ENCODE data around the gene TBL2.
A peak's percentile ranks its signal among the peaks of the same experiment; 100 is the strongest.
"Not testable (repeated sequence)": the region's sequence is repeated elsewhere in the genome, so short reads cannot be mapped to it uniquely, and the experiment has no call there.

Gene TBL2

GRCh38 chr7:73567140-73567539, 11.2 kb downstream of the TBL2 start:
- no peak for DNase-seq
- Mint-ChIP-seq H3K27ac (no peak overlapping the region), H3K36me3 (ENCODE audit: low read depth) (peaks cover 37% of the 10 kb centered on the region), H3K4me1 (ENCODE audit: low read depth) (peaks cover 29% of the 10 kb centered on the region), H3K27me3 (no peaks in the 10 kb centered on the region), H3K4me3 (no peak overlapping the region), H3K9me3 (no peaks in the 10 kb centered on the region)

- DNase-seq, H3K27ac Mint-ChIP-seq, H3K27me3 Mint-ChIP-seq, H3K9me3 Mint-ChIP-seq: not testable (repeated sequence)
- Mint-ChIP-seq H3K4me3 (peak overlapping the region; percentile 66), H3K36me3 (ENCODE audit: low read depth) (peaks cover 31% of the 10 kb centered on the region), H3K4me1 (ENCODE audit: low read depth) (peaks cover 29% of the 10 kb centered on the region)
Observed at GRCh38 chr7:73566431-73566830, 11.9 kb downstream of the TBL2 start.

DNA sequence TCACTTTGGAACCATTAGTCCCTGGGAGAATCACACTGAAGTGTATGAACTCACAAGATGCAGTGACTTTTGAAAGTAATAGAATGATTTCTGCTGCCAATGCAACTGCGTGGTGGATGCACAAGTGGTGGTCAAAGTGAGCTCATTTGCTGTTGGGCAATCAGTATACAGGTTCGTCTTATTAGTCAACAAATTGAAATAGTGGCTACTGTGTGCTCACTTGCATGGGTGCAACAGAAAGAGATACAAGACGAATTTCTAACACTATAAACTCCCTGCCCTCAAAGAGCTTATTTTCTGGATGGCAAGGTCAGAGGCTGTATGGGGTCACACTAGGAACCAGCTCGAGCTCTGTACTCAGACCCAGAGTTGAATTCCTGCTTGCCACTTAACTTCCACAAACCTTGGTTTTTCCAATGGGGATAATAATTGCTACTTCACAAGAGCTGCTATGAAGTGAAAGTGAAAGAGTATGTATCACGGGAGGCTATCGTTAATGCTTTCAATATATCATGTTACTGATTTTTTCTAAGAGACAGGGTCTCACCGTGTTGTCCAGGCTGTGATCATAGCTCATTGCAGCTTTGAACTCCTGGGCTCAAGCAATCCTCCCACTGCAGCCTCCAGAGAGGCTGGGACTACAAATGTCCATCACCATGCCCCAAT, 12.6 kb downstream of the TBL2 start:
- no peaks in the 10 kb centered on the region for H3K9me3 Mint-ChIP-seq
- H3K36me3 Mint-ChIP-seq (ENCODE audit: low read depth), result peaks cover 24% of the 10 kb centered on the region
- DNase-seq, result no peak
- H3K4me1 Mint-ChIP-seq (ENCODE audit: low read depth), result peaks cover 29% of the 10 kb centered on the region
- H3K4me3 Mint-ChIP-seq, result peak overlapping the region; percentile 66
- no peaks in the 10 kb centered on the region for H3K27me3 Mint-ChIP-seq
- peak overlapping the region; percentile 30 for H3K27ac Mint-ChIP-seq

DNA sequence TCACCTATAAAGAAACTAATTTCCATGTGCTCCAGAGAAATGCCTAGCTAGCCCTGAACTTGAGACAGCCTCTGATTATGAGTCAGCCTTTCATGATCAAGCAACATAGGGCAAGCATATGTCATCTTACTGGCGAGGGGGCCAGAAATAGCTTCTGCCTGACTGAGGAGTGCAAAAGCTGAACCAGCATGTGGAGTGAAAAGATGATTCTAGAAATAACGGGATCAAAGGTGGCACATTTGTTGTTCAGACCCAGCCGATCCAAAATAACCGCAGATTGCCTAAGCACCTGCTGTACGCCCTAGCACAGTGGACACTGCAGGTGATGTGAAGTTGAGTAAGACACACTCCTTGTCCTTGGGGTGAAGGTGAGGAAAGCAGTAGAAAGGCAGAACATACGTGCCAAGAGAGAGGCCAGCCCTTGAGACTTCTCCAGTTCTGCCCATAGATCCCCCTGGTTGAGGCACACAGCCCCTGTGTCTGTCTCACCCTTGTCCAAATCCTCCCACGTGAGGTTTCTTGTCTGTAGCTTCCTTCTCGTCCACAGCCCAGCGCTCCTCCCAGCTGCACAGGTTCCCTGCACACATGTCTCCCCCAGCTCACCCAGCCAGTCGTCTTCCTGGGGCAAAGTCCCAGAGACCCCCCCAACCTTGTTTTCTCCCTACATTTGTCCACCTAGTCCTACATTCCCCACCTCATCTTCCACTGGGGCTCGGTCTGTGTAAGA, 18.1 kb downstream of the TBL2 start:
- H3K4me3 Mint-ChIP-seq, result no peak overlapping the region
- H3K27me3 Mint-ChIP-seq, result no peaks in the 10 kb centered on the region
- peaks cover 14% of the 10 kb centered on the region for H3K36me3 Mint-ChIP-seq (ENCODE audit: low read depth)
- H3K4me1 Mint-ChIP-seq (ENCODE audit: low read depth), result peaks cover 29% of the 10 kb centered on the region
- DNase-seq, result no peak
- H3K27ac Mint-ChIP-seq, result peak overlapping the region; percentile 45
- no peaks in the 10 kb centered on the region for H3K9me3 Mint-ChIP-seq

- Mint-ChIP-seq H3K36me3 (ENCODE audit: low read depth) (peaks cover 37% of the 10 kb centered on the region), H3K4me3 (peak within 1 kb of the TSS; percentile 90), H3K9me3 (no peaks in the 10 kb centered on the region), H3K4me1 (ENCODE audit: low read depth) (peaks cover 42% of the 10 kb centered on the region), H3K27me3 (no peaks in the 10 kb centered on the region), H3K27ac (peak within 1 kb of the TSS; percentile 96)
- peak; percentile 89 for DNase-seq
Observed at GRCh38 chr7:73557397-73558257, 20.8 kb downstream of the TBL2 start, which contains the start of gene BCL7B. Gene BCL7B, minus strand, starts transcription at chr7:73557690. Its CDS starts 112 bp downstream, at chr7:73557578.

GRCh38 chr7:73557108-73557396, 21.3 kb downstream of the TBL2 start:
- peak overlapping the region; percentile 94 for H3K27ac Mint-ChIP-seq
- peaks cover 44% of the 10 kb centered on the region for H3K4me1 Mint-ChIP-seq (ENCODE audit: low read depth)
- peak overlapping the region; percentile 90 for H3K4me3 Mint-ChIP-seq
- DNase-seq, result peak; percentile 93
- H3K9me3 Mint-ChIP-seq, result no peaks in the 10 kb centered on the region
- peaks cover 42% of the 10 kb centered on the region for H3K36me3 Mint-ChIP-seq (ENCODE audit: low read depth)
- no peaks in the 10 kb centered on the region for H3K27me3 Mint-ChIP-seq

GRCh38 chr7:73556208-73557107, 21.9 kb downstream of the TBL2 start:
- no peaks in the 10 kb centered on the region for H3K9me3 Mint-ChIP-seq
- DNase-seq, result no peak
- H3K27me3 Mint-ChIP-seq, result no peaks in the 10 kb centered on the region
- H3K4me3 Mint-ChIP-seq, result peak overlapping the region; percentile 90
- peaks cover 45% of the 10 kb centered on the region for H3K4me1 Mint-ChIP-seq (ENCODE audit: low read depth)
- H3K27ac Mint-ChIP-seq, result peak overlapping the region; percentile 89
- peaks cover 47% of the 10 kb centered on the region for H3K36me3 Mint-ChIP-seq (ENCODE audit: low read depth)

GRCh38 chr7:73555411-73555982, 22.9 kb downstream of the TBL2 start:
- Mint-ChIP-seq H3K9me3 (no peaks in the 10 kb centered on the region), H3K4me3 (peak overlapping the region; percentile 90), H3K4me1 (ENCODE audit: low read depth) (peaks cover 44% of the 10 kb centered on the region), H3K27ac (peak overlapping the region; percentile 89), H3K27me3 (no peaks in the 10 kb centered on the region), H3K36me3 (ENCODE audit: low read depth) (peaks cover 56% of the 10 kb centered on the region)
- no peak for DNase-seq

GRCh38 chr7:73550093-73550492, 28.3 kb downstream of the TBL2 start:
- Mint-ChIP-seq H3K4me1 (ENCODE audit: low read depth) (peaks cover 45% of the 10 kb centered on the region), H3K36me3 (ENCODE audit: low read depth) (peaks cover 80% of the 10 kb centered on the region)
- H3K27ac Mint-ChIP-seq, H3K27me3 Mint-ChIP-seq, H3K4me3 Mint-ChIP-seq, DNase-seq, H3K9me3 Mint-ChIP-seq: not testable (repeated sequence)

- Mint-ChIP-seq H3K27ac (peak overlapping the region; percentile 74), H3K4me1 (ENCODE audit: low read depth) (peaks cover 38% of the 10 kb centered on the region), H3K36me3 (ENCODE audit: low read depth) (peaks cover 77% of the 10 kb centered on the region)
Observed at GRCh38 chr7:73549176-73549575, 29.2 kb downstream of the TBL2 start.

GRCh38 chr7:73547841-73548240, 30.5 kb downstream of the TBL2 start:
- no peaks in the 10 kb centered on the region for H3K27me3 Mint-ChIP-seq
- H3K4me3 Mint-ChIP-seq, result no peak overlapping the region
- H3K36me3 Mint-ChIP-seq (ENCODE audit: low read depth), result peaks cover 79% of the 10 kb centered on the region
- peak overlapping the region; percentile 59 for H3K27ac Mint-ChIP-seq
- no peak for DNase-seq
- peaks cover 37% of the 10 kb centered on the region for H3K4me1 Mint-ChIP-seq (ENCODE audit: low read depth)
- no peaks in the 10 kb centered on the region for H3K9me3 Mint-ChIP-seq

More at GRCh38 chr7:73549176-73549575, 29.2 kb downstream of the TBL2 start:
- no peak overlapping the region for H3K4me3 Mint-ChIP-seq
- H3K27me3 Mint-ChIP-seq, result no peaks in the 10 kb centered on the region
- no peaks in the 10 kb centered on the region for H3K9me3 Mint-ChIP-seq
- no peak for DNase-seq

- DNase-seq, result no peak
- no peaks in the 10 kb centered on the region for H3K27me3 Mint-ChIP-seq
- peaks cover 82% of the 10 kb centered on the region for H3K36me3 Mint-ChIP-seq (ENCODE audit: low read depth)
- no peak overlapping the region for H3K27ac Mint-ChIP-seq
- H3K4me3 Mint-ChIP-seq, result no peak overlapping the region
- no peaks in the 10 kb centered on the region for H3K9me3 Mint-ChIP-seq
- peaks cover 30% of the 10 kb centered on the region for H3K4me1 Mint-ChIP-seq (ENCODE audit: low read depth)
Observed at GRCh38 chr7:73544678-73545077, 33.7 kb downstream of the TBL2 start.

DNA sequence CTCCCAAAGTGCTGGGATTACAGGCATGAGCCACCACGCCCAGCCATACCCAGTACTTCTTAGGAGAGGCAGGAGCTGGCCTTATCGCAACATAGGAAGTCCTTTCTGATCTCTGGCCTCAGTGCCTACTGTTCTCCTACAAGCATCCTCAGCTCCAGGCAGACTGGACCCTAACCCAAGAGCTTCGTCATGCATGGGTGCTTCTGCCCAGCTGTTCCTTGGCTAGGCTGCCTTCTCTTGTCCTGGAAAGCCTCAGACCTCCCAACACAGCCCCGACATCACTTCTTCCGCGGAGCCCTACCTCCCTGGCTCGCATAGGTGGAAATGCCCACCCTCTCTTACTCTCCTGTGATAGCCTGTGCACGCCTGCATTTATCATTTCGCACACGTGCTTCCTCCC, 36.7 kb downstream of the TBL2 start:
- DNase-seq, result no peak
- Mint-ChIP-seq H3K27ac (no peak overlapping the region), H3K4me1 (ENCODE audit: low read depth) (peaks cover 13% of the 10 kb centered on the region), H3K4me3 (no peak overlapping the region), H3K36me3 (ENCODE audit: low read depth) (peaks cover 84% of the 10 kb centered on the region), H3K9me3 (no peaks in the 10 kb centered on the region), H3K27me3 (no peaks in the 10 kb centered on the region)

- Mint-ChIP-seq H3K4me1 (ENCODE audit: low read depth) (peaks cover 4% of the 10 kb centered on the region), H3K27me3 (no peaks in the 10 kb centered on the region), H3K9me3 (no peaks in the 10 kb centered on the region), H3K4me3 (no peak overlapping the region), H3K36me3 (ENCODE audit: low read depth) (peaks cover 86% of the 10 kb centered on the region), H3K27ac (no peak overlapping the region)
- no peak for DNase-seq
Observed at GRCh38 chr7:73539709-73540108, 38.7 kb downstream of the TBL2 start.

Measured in activated T-cell treated with anti-CD3 and anti-CD28 coated beads, Interleukin-2, amount 50 U/mL, for 24 hours (primary cell).